Body of pancreas (tissue), 4 donors: ENCODE results near the gene LANCL2.

ENCODE experiments used
- CTCF ChIP-seq, 7 experiments: fragments of 450-650 bp in 4 of 7; fragments of 200-600 bp in 3 of 7; sonication (generic) in 3 of 7; IDR thresholded peaks; one replicate each; pipeline ENCODE4 v1.5.1; 2016 to 2019; ENCODE audit warnings: antibody characterized with exemption in 7 of 7
- POLR2A ChIP-seq, 3 donors: fragments of 450-650 bp; IDR thresholded peaks; one replicate each; pipeline ENCODE4 v1.6.1; 2016; ENCODE audit warnings: antibody characterized with exemption in 3 of 3, mild to moderate bottlenecking in 2 of 3

GRCh38 chr7:55441002-55441401, 75.9 kb downstream of the LANCL2 start:
- TF ChIP-seq CTCF (IDR thresholded peaks at IDR 0.05) (no peak), POLR2A (IDR thresholded peaks at IDR 0.05) (no peak)
